SHP77 treated with DMSO at 0.1 percent for 48 hours (cell line): ENCODE results near the gene REST.
"Not testable (repeated sequence)": the region's sequence is repeated elsewhere in the genome, so short reads cannot be mapped to it uniquely, and the experiment has no call there.

Experiments
- DNase-seq: peaks from one replicate; lab custom pipeline; 2025; lab: John Stamatoyannopoulos, UW

Gene REST, protein sequence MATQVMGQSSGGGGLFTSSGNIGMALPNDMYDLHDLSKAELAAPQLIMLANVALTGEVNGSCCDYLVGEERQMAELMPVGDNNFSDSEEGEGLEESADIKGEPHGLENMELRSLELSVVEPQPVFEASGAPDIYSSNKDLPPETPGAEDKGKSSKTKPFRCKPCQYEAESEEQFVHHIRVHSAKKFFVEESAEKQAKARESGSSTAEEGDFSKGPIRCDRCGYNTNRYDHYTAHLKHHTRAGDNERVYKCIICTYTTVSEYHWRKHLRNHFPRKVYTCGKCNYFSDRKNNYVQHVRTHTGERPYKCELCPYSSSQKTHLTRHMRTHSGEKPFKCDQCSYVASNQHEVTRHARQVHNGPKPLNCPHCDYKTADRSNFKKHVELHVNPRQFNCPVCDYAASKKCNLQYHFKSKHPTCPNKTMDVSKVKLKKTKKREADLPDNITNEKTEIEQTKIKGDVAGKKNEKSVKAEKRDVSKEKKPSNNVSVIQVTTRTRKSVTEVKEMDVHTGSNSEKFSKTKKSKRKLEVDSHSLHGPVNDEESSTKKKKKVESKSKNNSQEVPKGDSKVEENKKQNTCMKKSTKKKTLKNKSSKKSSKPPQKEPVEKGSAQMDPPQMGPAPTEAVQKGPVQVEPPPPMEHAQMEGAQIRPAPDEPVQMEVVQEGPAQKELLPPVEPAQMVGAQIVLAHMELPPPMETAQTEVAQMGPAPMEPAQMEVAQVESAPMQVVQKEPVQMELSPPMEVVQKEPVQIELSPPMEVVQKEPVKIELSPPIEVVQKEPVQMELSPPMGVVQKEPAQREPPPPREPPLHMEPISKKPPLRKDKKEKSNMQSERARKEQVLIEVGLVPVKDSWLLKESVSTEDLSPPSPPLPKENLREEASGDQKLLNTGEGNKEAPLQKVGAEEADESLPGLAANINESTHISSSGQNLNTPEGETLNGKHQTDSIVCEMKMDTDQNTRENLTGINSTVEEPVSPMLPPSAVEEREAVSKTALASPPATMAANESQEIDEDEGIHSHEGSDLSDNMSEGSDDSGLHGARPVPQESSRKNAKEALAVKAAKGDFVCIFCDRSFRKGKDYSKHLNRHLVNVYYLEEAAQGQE

DNA sequence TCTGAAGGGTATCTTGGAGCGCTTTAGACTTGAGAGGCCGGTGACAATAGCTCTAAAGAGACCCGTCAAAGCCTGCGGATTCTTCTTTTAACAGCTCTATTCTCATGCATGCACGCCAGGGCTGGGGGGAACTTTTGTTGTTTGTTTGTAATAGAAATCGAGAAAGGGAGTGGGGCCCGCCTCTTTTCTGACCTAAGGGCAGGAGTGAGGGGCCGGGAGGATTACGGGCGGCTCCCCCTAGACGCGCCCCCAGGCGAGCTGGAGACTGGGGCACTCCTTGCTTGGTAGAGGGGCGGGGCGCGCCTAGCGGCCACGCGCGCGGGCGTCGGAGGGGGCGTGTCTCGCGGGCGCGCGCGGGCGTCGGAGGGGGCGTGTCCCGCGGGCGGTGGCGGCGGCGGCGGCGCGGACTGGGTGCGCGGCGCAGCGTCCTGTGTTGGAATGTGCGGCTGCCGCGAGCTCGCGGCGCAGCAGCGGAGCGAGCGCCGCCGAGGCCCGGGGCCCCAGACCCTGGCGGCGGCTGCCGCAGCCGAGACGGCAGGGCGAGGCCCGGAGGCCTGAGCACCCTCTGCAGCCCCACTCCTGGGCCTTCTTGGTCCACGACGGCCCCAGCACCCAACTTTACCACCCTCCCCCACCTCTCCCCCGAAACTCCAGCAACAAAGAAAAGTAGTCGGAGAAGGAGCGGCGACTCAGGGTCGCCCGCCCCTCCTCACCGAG is at the start of gene REST:
Gene REST, plus strand, starts transcription at position 412 of the 717 bp plus-strand sequence. CDS start 2,739 bp downstream, outside the sequence.
- no peak for DNase-seq

DNA sequence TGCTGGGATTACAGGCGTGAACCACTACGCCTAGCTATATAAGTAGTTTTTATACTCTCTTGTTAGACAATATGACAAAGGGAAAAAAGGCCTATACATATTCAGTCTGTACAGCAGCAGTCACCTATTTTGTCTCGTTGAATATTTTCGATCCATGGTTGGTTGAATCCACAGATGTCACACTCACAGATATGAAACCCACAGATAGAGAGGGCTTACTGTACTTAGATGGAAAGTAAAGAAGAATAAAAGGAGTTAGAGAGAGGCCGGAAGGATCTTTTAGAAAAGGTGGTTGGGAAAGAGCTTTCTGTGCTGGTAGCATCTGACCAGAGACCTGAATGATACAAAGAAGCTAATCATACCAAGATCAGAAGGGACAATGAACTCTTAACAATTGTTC is 47.9 kb upstream of the REST start:
- no peak for DNase-seq

GRCh38 chr4:56860781-56861180 is 46.9 kb upstream of the REST start:
- DNase-seq: no peak

GRCh38 chr4:56861360-56861759 is 46.3 kb upstream of the REST start:
- DNase-seq: no peak

- DNase-seq: no peak
These were observed 44.1 kb upstream of the REST start for GRCh38 chr4:56863441-56864139.

DNA sequence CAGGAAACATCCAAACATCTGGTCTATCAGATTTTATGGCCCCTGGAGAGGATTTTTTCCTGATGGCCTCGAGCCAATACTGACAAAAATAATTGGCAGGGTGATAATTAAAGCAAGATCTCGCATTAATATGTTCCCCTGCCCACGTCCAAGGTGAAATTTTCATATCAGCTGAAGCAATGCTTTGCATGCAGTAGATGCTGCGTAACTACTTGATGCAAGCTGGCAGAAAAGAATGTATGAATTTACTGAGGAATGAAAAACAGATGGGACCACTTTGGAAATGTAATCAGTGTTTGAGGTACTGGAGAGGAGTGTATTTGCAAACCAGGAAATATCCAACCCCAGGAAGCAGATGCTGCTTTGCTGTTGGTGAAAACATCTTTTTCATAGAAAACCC is 36.8 kb upstream of the REST start:
- DNase-seq: no peak

GRCh38 chr4:56871371-56871866 is 36.3 kb upstream of the REST start:
- DNase-seq: no peak

GRCh38 chr4:56874166-56874565 is 33.5 kb upstream of the REST start:
- no peak for DNase-seq

- DNase-seq: no peak
These were observed 32.8 kb upstream of the REST start for GRCh38 chr4:56874923-56875322.

- no peak for DNase-seq
These were observed 31.4 kb upstream of the REST start for GRCh38 chr4:56876264-56876663.

DNA sequence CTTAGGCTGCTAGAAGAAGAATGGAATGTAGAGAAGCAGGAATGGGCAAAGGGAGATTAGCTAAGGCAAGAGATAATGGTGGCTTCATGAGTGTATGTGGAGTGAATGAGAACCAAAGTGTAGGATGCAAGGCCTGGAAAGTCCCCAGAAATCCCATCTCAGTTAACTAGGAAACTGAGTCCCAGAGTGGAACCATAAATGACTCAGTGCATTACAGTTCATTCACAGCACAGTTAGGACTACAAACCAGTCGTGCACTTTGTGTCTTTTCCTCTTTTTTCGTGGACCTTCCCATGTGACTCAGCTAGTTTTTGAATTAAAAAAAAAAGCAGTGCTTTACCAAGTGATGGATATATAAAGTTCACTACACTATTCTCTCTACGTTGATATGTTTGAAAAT is 27.7 kb upstream of the REST start:
- no peak for DNase-seq

DNA sequence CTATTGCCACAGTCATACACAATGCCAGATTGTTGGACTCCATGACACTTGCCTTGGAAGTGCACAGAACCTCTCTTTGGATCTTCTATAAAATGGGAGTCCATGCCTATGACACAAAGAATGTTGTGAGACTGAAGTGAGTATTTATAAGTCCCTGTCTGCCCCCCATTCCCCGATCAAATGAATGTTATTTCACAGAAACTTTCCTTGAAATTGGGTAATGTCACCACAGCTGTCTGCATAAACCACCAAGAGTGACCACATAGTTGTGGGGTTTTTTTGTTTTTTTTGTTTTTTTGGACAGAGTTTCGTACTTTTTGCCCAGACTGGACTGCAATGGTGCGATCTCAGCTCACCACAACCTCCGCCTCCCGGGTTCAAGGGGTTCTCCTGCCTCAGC is 27.1 kb upstream of the REST start:
- DNase-seq: no peak

- not testable (repeated sequence) for DNase-seq
These were observed 23.2 kb upstream of the REST start for GRCh38 chr4:56884511-56884910.

DNA sequence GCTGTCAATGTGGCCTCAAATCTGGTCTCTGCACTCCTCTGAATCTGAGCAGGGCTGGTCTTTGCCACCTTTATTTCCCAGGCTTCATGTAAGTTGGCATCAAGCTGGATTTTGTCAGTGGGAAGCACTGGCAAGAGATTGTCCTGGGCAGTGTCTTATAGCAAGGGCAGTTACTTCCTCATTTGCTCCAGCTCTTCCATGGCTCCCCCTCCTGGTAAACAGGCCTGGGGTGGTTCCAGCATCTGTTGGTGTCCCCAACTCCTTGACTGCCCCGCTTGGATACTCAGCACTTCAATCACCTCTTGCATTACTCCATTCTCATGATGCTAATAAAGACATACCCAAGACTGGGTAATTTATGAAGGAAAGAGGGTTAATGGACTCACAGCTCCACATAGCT is 15.0 kb upstream of the REST start:
- DNase-seq: no peak

- DNase-seq: not testable (repeated sequence)
These were observed 9.9 kb upstream of the REST start for GRCh38 chr4:56897842-56898241.

GRCh38 chr4:56900186-56900585 is 7.5 kb upstream of the REST start:
- DNase-seq: not testable (repeated sequence)

GRCh38 chr4:56902703-56903102 is 5.0 kb upstream of the REST start:
- no peak for DNase-seq

DNA sequence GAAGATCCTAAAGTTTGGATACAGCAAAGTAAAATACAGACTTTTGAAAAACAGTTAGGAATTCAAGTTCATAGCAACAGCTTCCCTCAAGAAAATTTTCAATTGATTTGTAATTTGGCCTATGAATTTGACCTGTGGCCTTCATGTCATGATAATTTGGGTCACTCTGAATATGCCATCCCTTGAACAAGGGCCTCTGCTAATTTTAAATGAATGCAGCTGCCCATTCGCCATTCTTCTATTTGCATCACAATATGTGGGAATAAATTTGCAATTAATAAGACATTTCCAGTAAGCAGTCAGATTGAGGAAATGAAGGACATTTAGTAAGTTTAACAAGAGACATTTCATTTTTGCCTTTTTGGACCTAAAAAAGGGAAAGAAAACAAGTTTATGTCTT is 1.9 kb upstream of the REST start:
- no peak for DNase-seq

GRCh38 chr4:56906489-56907393 is 959 bp upstream of the REST start:
- no peak for DNase-seq
